ENCODE measurements around the gene FGF4. TPM values are rescaled to one million over a fixed set of nuclear protein-coding genes. Genes with fewer than 3 reads are reported as not detected.

FGF4 gene
- total RNA-seq, 2 donors from 2014 or later: 0.28 TPM; not detected in 1

GRCh38 chr11:69731110-69731509 lies 44.0 kb downstream of the FGF4 start:
- no peaks in the 10 kb centered on the region for H3K27me3 ChIP-seq (replicated peaks; ENCODE audit: insufficient read depth)
- H3K9me3 ChIP-seq: no peaks in the 10 kb centered on the region
- no peak overlapping the region for H3K4me3 ChIP-seq
- H3K36me3 ChIP-seq: no peaks in the 10 kb centered on the region
- TF ChIP-seq CTCF (IDR thresholded peaks at IDR 0.05) (no peak), POLR2AphosphoS5 (IDR thresholded peaks at IDR 0.05) (no peak), POLR2A (IDR thresholded peaks at IDR 0.05) (no peak)
- 93% methylated on average over 6 of the region's 11 CpGs for WGBS
- DNase-seq (ENCODE audit: low spot score): no peak
- H3K4me1 ChIP-seq (replicated peaks): no peaks in the 10 kb centered on the region
- H3K27ac ChIP-seq: no peak overlapping the region
- intact Hi-C loops (cut with DNase I): no loop called here

GRCh38 chr11:69730500-69730899 lies 44.6 kb downstream of the FGF4 start:
- no peak for DNase-seq (ENCODE audit: low spot score)
- H3K36me3 ChIP-seq: no peaks in the 10 kb centered on the region
- 84% methylated on average over 8 of the region's 8 CpGs for WGBS
- H3K4me1 ChIP-seq (replicated peaks): no peaks in the 10 kb centered on the region
- H3K27me3 ChIP-seq (replicated peaks; ENCODE audit: insufficient read depth): no peaks in the 10 kb centered on the region
- H3K4me3 ChIP-seq: no peak overlapping the region
- TF ChIP-seq POLR2AphosphoS5 (IDR thresholded peaks at IDR 0.05) (no peak), CTCF (IDR thresholded peaks at IDR 0.05) (no peak), POLR2A (IDR thresholded peaks at IDR 0.05) (no peak)
- no peaks in the 10 kb centered on the region for H3K9me3 ChIP-seq
- H3K27ac ChIP-seq: no peak overlapping the region
- intact Hi-C loops (cut with DNase I): no loop called here

- 95% methylated on average over 9 of the region's 9 CpGs for WGBS
Measured at GRCh38 chr11:69729252-69729651, 45.9 kb downstream of the FGF4 start.

GRCh38 chr11:69727266-69727665 lies 47.9 kb downstream of the FGF4 start:
- WGBS: 87% methylated on average over 10 of the region's 10 CpGs
- Histone ChIP-seq H3K27ac (no peak overlapping the region), H3K27me3 (replicated peaks; ENCODE audit: insufficient read depth) (peaks cover 2% of the 10 kb centered on the region), H3K4me3 (no peak overlapping the region), H3K36me3 (no peaks in the 10 kb centered on the region), H3K9me3 (no peaks in the 10 kb centered on the region), H3K4me1 (replicated peaks) (no peaks in the 10 kb centered on the region)
- no peak for DNase-seq (ENCODE audit: low spot score)
- intact Hi-C loops (cut with DNase I): no loop called here
- TF ChIP-seq CTCF (IDR thresholded peaks at IDR 0.05): no peak
- no peak for TF ChIP-seq POLR2AphosphoS5 (IDR thresholded peaks at IDR 0.05)
- TF ChIP-seq POLR2A (IDR thresholded peaks at IDR 0.05): no peak

More at GRCh38 chr11:69729252-69729651, 45.9 kb downstream of the FGF4 start:
- Histone ChIP-seq H3K4me3 (no peak overlapping the region), H3K27ac (no peak overlapping the region), H3K4me1 (replicated peaks) (no peaks in the 10 kb centered on the region), H3K36me3 (no peaks in the 10 kb centered on the region), H3K27me3 (replicated peaks; ENCODE audit: insufficient read depth) (no peaks in the 10 kb centered on the region), H3K9me3 (no peaks in the 10 kb centered on the region)
- TF ChIP-seq POLR2A (IDR thresholded peaks at IDR 0.05) (no peak), POLR2AphosphoS5 (IDR thresholded peaks at IDR 0.05) (no peak), CTCF (IDR thresholded peaks at IDR 0.05) (no peak)
- DNase-seq (ENCODE audit: low spot score): no peak
- intact Hi-C loops (cut with DNase I): no loop called here

GRCh38 chr11:69726481-69726880 lies 48.7 kb downstream of the FGF4 start:
- intact Hi-C loops (cut with DNase I): no loop called here
- Histone ChIP-seq H3K4me3 (no peak overlapping the region), H3K27me3 (replicated peaks; ENCODE audit: insufficient read depth) (peaks cover 2% of the 10 kb centered on the region), H3K27ac (no peak overlapping the region), H3K9me3 (no peaks in the 10 kb centered on the region), H3K36me3 (no peaks in the 10 kb centered on the region), H3K4me1 (replicated peaks) (no peaks in the 10 kb centered on the region)
- no peak for DNase-seq (ENCODE audit: low spot score)
- TF ChIP-seq CTCF (IDR thresholded peaks at IDR 0.05) (no peak), POLR2A (IDR thresholded peaks at IDR 0.05) (no peak), POLR2AphosphoS5 (IDR thresholded peaks at IDR 0.05) (no peak)
- WGBS: 69% methylated on average over 18 of the region's 18 CpGs
